Transverse colon (tissue), 3 donors: ENCODE measurements around the gene MEIS3.

Source experiments
- CTCF ChIP-seq, 5 experiments: fragments of 200-600 bp in 3 of 5; fragments of 450-650 bp in 2 of 5; sonication (generic) in 3 of 5; IDR thresholded peaks; 1 replicate in 2 of 5; 2 replicates in 3 of 5; pipeline ENCODE4 v1.5.1; 2016 to 2017; ENCODE audit warnings: antibody characterized with exemption in 5 of 5, inconsistent platforms in 3 of 5, mild to moderate bottlenecking in 2 of 5, moderate library complexity in 1 of 5
- POLR2A ChIP-seq: fragments of 450-650 bp; IDR thresholded peaks from one replicate; pipeline ENCODE4 v1.6.1; 2016; ENCODE audit warnings: antibody characterized with exemption, mild to moderate bottlenecking, moderate library complexity

DNA sequence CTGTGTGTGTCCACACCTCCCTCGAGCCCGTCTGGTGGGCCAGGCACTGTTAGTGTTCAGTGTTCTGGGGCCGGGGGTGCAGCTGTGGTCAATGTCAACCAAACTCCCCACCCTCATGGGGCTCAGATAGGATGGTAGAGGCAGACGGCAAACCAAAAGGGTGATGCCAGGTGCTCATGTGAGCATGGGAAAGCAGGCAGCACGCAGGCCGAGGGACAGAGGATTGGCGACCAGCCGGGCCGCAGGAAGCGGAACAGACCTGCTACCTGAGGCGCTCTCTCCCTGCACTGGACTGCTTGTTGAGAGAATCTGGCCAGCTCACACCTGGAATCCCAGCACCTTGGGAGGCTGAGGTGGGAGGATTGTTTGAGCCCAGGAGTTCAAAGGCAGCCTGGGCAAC lies 41.1 kb downstream of the MEIS3 start:
- TF ChIP-seq CTCF (IDR thresholded peaks at IDR 0.05): no peak
- TF ChIP-seq POLR2A: no peak
